ENCODE results near the gene SLC35D1. TPM values are rescaled to one million over a fixed set of nuclear protein-coding genes. Genes with fewer than 3 reads are reported as not detected.
"Not testable (repeated sequence)": the region's sequence is repeated elsewhere in the genome, so short reads cannot be mapped to it uniquely, and the experiment has no call there.

The SLC35D1 gene
- total and polyA plus RNA-seq, 8 donors: 8.5 to 10.9 (median 9.3) TPM

DNA sequence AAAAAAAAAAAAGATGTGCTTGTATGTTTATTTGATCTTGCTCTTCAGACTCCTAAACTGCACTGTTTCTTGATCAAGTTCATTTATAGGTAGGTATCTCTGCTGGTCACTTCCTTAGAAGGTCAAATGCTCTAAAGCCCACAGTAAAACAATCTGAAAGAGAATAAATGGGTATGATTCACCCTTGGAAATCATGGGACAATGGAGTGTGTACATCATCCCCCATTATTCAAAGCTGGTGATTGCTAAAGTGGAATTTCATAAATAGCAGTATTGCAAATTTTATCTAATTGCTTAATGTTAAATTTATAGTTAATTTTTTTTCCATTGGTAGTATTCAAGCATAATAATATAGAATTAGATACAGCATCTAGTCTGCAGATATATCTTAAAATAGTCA lies 75.7 kb downstream of the SLC35D1 start:
- no peak for ATAC-seq
- TF ChIP-seq, protein P1, sequence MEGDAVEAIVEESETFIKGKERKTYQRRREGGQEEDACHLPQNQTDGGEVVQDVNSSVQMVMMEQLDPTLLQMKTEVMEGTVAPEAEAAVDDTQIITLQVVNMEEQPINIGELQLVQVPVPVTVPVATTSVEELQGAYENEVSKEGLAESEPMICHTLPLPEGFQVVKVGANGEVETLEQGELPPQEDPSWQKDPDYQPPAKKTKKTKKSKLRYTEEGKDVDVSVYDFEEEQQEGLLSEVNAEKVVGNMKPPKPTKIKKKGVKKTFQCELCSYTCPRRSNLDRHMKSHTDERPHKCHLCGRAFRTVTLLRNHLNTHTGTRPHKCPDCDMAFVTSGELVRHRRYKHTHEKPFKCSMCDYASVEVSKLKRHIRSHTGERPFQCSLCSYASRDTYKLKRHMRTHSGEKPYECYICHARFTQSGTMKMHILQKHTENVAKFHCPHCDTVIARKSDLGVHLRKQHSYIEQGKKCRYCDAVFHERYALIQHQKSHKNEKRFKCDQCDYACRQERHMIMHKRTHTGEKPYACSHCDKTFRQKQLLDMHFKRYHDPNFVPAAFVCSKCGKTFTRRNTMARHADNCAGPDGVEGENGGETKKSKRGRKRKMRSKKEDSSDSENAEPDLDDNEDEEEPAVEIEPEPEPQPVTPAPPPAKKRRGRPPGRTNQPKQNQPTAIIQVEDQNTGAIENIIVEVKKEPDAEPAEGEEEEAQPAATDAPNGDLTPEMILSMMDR (IDR thresholded peaks at IDR 0.05): no peak
- Histone ChIP-seq H3K4me3 (no peak overlapping the region), H3K9me3 (no peaks in the 10 kb centered on the region), H3K36me3 (peaks cover 0 to 78% of the 10 kb centered on the region in 2 donors), H3K27ac (no peak overlapping the region), H3K27me3 (no peaks in the 10 kb centered on the region), H3K4me1 (peaks cover 0 to 29% of the 10 kb centered on the region in 2 donors)
- DNase-seq: no peak
- intact Hi-C loops (cut with DNase I): no loop called here

DNA sequence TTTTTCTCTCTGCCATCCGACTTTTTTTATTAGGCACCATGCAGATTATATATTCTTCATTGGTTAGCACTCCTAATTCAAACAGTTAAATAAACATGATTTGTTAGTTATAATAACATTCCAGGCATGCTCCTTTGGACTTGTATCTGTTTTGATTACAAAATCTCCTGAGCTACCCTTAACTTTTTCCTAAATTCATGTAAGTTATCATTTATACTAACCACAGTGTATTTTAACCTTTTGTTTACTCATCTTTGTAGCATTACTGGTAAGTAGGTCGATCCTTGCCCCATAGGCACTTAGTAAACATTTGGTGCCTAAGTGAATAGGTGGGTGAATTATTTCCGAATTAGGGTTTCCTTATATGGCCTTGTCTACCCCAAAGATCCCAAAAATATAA lies 85.4 kb downstream of the SLC35D1 start:
- H3K9me3 ChIP-seq: no peaks in the 10 kb centered on the region
- H3K36me3 ChIP-seq: peaks cover 0 to 94% of the 10 kb centered on the region in 2 donors
- DNase-seq (no peak), ATAC-seq (no peak)
- H3K27ac ChIP-seq: no peak overlapping the region
- no peak overlapping the region for H3K4me3 ChIP-seq
- intact Hi-C loops (cut with DNase I): no loop called here
- H3K27me3 ChIP-seq: no peaks in the 10 kb centered on the region
- H3K4me1 ChIP-seq: no peaks in the 10 kb centered on the region
- TF ChIP-seq, protein P1 (IDR thresholded peaks at IDR 0.05): no peak

DNA sequence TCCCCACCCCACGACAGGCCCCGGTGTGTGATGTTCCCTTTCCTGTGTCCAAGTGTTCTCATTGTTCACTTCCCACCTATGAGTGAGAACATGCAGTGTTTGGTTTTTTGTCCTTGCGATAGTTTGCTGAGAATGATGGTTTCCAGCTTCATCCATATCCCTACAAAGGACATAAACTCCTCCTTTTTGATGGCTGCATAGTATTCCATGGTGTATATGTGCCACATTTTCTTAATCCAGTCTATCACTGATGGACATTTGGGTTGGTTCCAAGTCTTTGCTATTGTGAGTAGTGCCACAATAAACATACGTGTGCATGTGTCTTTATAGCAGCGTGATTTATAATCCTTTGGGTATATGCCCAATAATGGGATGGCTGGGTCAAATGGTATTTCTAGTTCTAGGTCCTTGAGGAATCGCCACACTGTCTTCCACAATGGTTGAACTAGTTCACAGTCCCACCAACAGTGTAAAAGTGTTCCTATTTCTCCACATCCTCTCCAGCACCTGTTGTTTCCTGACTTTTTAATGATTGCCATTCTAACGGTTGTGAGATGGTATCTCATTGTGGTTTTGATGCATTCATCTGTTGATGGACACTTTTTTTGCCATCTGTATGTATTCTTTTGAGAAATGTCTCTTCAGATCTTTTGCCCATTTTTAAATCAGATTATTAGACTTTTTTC lies 87.6 kb downstream of the SLC35D1 start:
- H3K4me1 ChIP-seq; H3K27ac ChIP-seq; DNase-seq; H3K27me3 ChIP-seq; H3K4me3 ChIP-seq; ATAC-seq; intact Hi-C loops (cut with DNase I); H3K9me3 ChIP-seq: not testable (repeated sequence)
- peaks cover 0 to 97% of the 10 kb centered on the region in 2 donors for H3K36me3 ChIP-seq

DNA sequence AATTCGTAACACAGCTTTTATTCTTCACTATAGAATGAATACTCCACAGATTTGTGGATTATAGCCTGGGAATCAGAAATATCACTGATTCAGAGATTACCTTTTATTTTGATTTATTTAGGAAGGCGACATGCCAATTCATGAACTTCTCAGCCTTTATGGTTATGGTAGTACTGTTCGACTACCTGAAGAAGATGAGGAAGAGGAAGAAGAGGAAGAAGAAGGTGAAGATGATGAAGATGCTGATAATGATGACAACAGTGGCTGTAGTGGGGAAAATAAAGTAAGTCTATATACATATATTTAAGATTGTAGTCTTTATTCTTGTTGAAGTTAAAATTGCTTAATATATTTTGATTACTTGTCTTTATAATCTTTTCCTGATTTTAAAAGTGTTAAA lies 96.0 kb downstream of the SLC35D1 start:
- Histone ChIP-seq H3K27ac (no peak overlapping the region), H3K9me3 (no peaks in the 10 kb centered on the region), H3K27me3 (no peaks in the 10 kb centered on the region), H3K36me3 (peaks cover 0 to 70% of the 10 kb centered on the region in 2 donors), H3K4me1 (no peaks in the 10 kb centered on the region), H3K4me3 (no peak overlapping the region)
- intact Hi-C loops (cut with DNase I): no loop called here
- DNase-seq (no peak), ATAC-seq (no peak)
- TF ChIP-seq, protein P1 (IDR thresholded peaks at IDR 0.05): no peak

DNA sequence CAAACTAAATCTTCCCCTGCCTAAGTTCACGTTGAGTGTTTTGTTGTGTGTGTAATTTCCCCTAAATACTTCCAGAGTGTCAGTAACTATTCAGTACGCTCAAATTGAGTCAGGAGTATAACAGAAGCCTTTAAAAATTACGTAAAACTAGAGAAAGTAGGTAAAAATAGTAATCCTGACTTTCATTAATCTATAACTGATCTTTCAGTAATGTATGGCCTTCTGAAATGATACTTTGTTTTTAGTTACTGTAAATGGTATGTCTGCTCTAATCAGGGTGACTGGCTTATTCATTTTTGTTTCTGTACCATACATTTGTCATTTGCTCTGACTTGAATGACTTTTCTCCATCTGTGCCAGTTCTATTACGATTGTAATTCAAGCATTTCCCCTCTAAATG lies 99.7 kb downstream of the SLC35D1 start:
- TF ChIP-seq, protein P1 (IDR thresholded peaks at IDR 0.05): no peak
- Histone ChIP-seq H3K27me3 (no peaks in the 10 kb centered on the region), H3K4me3 (no peak overlapping the region), H3K4me1 (no peaks in the 10 kb centered on the region), H3K36me3 (peaks cover 0 to 71% of the 10 kb centered on the region in 2 donors), H3K9me3 (no peaks in the 10 kb centered on the region), H3K27ac (no peak overlapping the region)
- intact Hi-C loops (cut with DNase I): no loop called here
- DNase-seq (no peak), ATAC-seq (no peak)

DNA sequence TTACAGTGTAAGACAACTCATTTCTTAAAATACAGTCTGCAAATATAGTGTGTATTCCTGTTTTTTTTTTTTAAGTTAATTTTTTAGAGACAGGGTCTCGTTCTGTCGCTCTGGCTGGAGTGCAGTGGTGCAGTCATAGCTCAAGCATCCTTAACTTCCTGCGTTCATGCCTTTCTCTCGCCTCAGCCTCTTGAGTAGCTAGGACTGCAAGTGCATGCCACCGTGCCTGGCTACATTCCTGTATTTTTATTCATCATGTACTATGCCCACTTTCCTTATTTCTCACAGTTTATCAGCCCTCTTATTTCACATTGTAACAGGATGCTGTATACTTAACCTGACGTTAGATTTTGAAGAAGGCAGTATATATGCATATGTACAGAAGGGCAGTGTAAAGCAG lies 102.4 kb downstream of the SLC35D1 start:
- Histone ChIP-seq H3K27ac (no peak overlapping the region), H3K36me3 (peaks cover 0 to 84% of the 10 kb centered on the region in 2 donors), H3K4me1 (peaks cover 0 to 24% of the 10 kb centered on the region in 2 donors), H3K9me3 (no peaks in the 10 kb centered on the region), H3K4me3 (no peak overlapping the region), H3K27me3 (no peaks in the 10 kb centered on the region)
- TF ChIP-seq, protein P1 (IDR thresholded peaks at IDR 0.05): no peak
- intact Hi-C loops (cut with DNase I): no loop called here
- DNase-seq (no peak), ATAC-seq (no peak)

Measured in left lung (tissue), 10 donors.